ENCODE results near the gene DAPK1. TPM values are rescaled to one million over a fixed set of nuclear protein-coding genes. Genes with fewer than 3 reads are reported as not detected.
A peak's percentile ranks its signal among the peaks of the same experiment; 100 is the strongest.

DAPK1 gene
- total and polyA plus RNA-seq, 2 experiments from 2014 or later: 44.4 to 62.3 TPM

- no peak for TF ChIP-seq CTCF (IDR thresholded peaks at IDR 0.05; ENCODE audit: poor library complexity)
- TF ChIP-seq EZH2phosphoT487 (IDR thresholded peaks at IDR 0.05; ENCODE audit: low read depth, severe bottlenecking, unreplicated experiment): no peak
- no peak for TF ChIP-seq EZH2 (IDR thresholded peaks at IDR 0.05; ENCODE audit: borderline replicate concordance)
- no peaks in the 10 kb centered on the region for H4K20me1 ChIP-seq (ENCODE audit: insufficient read depth, poor library complexity, severe bottlenecking)
- 97% methylated on average over 19 of the region's 19 CpGs for WGBS (ENCODE audit: low lambda C conversion rate, missing lambda C conversion rate)
- no peak overlapping the region for H3K4me3 ChIP-seq
- no peaks in the 10 kb centered on the region for H3K27me3 ChIP-seq
- H3K79me2 ChIP-seq: no peaks in the 10 kb centered on the region
- H3K4me1 ChIP-seq (ENCODE audit: insufficient read depth): no peaks in the 10 kb centered on the region
- H2AFZ ChIP-seq: no peak overlapping the region
- H3K36me3 ChIP-seq (replicated peaks; ENCODE audit: insufficient read depth, low read depth): no peaks in the 10 kb centered on the region
- H3K9me3 ChIP-seq (ENCODE audit: low read depth): no peaks in the 10 kb centered on the region
- no peak overlapping the region for H3K27ac ChIP-seq
- no peak for DNase-seq (ENCODE audit: low spot score)
- H3K9me2 ChIP-seq (replicated peaks; ENCODE audit: insufficient read depth): no peaks in the 10 kb centered on the region
- H3K4me2 ChIP-seq: no peak overlapping the region
Measured at GRCh38 chr9:87664153-87665060, 166.7 kb downstream of the DAPK1 start.

GRCh38 chr9:87665505-87665904 lies 167.8 kb downstream of the DAPK1 start:
- H3K27ac ChIP-seq: no peak overlapping the region
- WGBS (ENCODE audit: low lambda C conversion rate, missing lambda C conversion rate): 92% methylated on average over 6 of the region's 6 CpGs
- no peaks in the 10 kb centered on the region for H4K20me1 ChIP-seq (ENCODE audit: insufficient read depth, poor library complexity, severe bottlenecking)
- H2AFZ ChIP-seq: no peak overlapping the region
- no peak overlapping the region for H3K4me3 ChIP-seq
- no peak overlapping the region for H3K4me2 ChIP-seq
- no peaks in the 10 kb centered on the region for H3K9me2 ChIP-seq (replicated peaks; ENCODE audit: insufficient read depth)
- H3K4me1 ChIP-seq (ENCODE audit: insufficient read depth): no peaks in the 10 kb centered on the region
- H3K27me3 ChIP-seq: no peaks in the 10 kb centered on the region
- no peaks in the 10 kb centered on the region for H3K79me2 ChIP-seq
- no peak for DNase-seq (ENCODE audit: low spot score)
- no peaks in the 10 kb centered on the region for H3K9me3 ChIP-seq (ENCODE audit: low read depth)
- TF ChIP-seq EZH2phosphoT487 (IDR thresholded peaks at IDR 0.05; ENCODE audit: low read depth, severe bottlenecking, unreplicated experiment) (no peak), EZH2 (IDR thresholded peaks at IDR 0.05; ENCODE audit: borderline replicate concordance) (no peak), CTCF (IDR thresholded peaks at IDR 0.05; ENCODE audit: poor library complexity) (no peak)
- no peaks in the 10 kb centered on the region for H3K36me3 ChIP-seq (replicated peaks; ENCODE audit: insufficient read depth, low read depth)

GRCh38 chr9:87667164-87667738 lies 169.6 kb downstream of the DAPK1 start:
- TF ChIP-seq CTCF (IDR thresholded peaks at IDR 0.05; ENCODE audit: poor library complexity): peak; percentile 79
- no peak for TF ChIP-seq EZH2 (IDR thresholded peaks at IDR 0.05; ENCODE audit: borderline replicate concordance)
- DNase-seq (ENCODE audit: low spot score): peak; percentile 86
- Histone ChIP-seq H3K4me3 (no peak overlapping the region), H3K9me3 (ENCODE audit: low read depth) (no peaks in the 10 kb centered on the region), H3K4me2 (no peak overlapping the region), H2AFZ (no peak overlapping the region), H4K20me1 (ENCODE audit: insufficient read depth, poor library complexity, severe bottlenecking) (no peaks in the 10 kb centered on the region), H3K79me2 (no peaks in the 10 kb centered on the region), H3K9me2 (replicated peaks; ENCODE audit: insufficient read depth) (no peaks in the 10 kb centered on the region), H3K27ac (no peak overlapping the region), H3K36me3 (replicated peaks; ENCODE audit: insufficient read depth, low read depth) (no peaks in the 10 kb centered on the region), H3K27me3 (no peaks in the 10 kb centered on the region), H3K4me1 (ENCODE audit: insufficient read depth) (no peaks in the 10 kb centered on the region)
- 35% methylated on average over 3 of the region's 3 CpGs for WGBS (ENCODE audit: low lambda C conversion rate, missing lambda C conversion rate)
